Sigmoid colon (tissue), 7 donors: ENCODE measurements around the gene ADARB2. TPM values are rescaled to one million over a fixed set of nuclear protein-coding genes. Genes with fewer than 3 reads are reported as not detected.

ENCODE experiments used
- DNase-seq: peaks from one replicate; pipeline ENCODE4 v3.0.0-alpha.2; 2019
- H3K27ac ChIP-seq, 4 donors: fragments of 200-600 bp; sonication (generic); one replicate each; pipeline ENCODE4 v1.5.1; 2016 to 2019; ENCODE audit warnings: mild to moderate bottlenecking in 1 of 4
- H3K27me3 ChIP-seq, 3 donors: fragments of 200-600 bp; sonication (generic); one replicate each; pipeline ENCODE4 v1.5.1; 2019; ENCODE audit warnings: mild to moderate bottlenecking in 1 of 3
- H3K36me3 ChIP-seq, 4 donors: fragments of 200-600 bp; sonication (generic); one replicate each; pipeline ENCODE4 v1.5.1; 2016 to 2019
- H3K4me1 ChIP-seq, 4 donors: fragments of 200-600 bp; sonication (generic); one replicate each; pipeline ENCODE4 v1.5.1; 2017 to 2019
- H3K4me3 ChIP-seq, 4 donors: fragments of 200-600 bp; sonication (generic); one replicate each; pipeline ENCODE4 v1.5.1; 2017 to 2019; ENCODE audit warnings: mild to moderate bottlenecking in 2 of 4, moderate library complexity in 1 of 4
- H3K9me3 ChIP-seq, 4 donors: fragments of 200-600 bp in 3 of 4; sonication (generic) in 3 of 4; one replicate each; pipeline versions ENCODE4 v1.5.1 to v1.6.1; 2013 to 2019
- CTCF ChIP-seq, 4 experiments: fragments of 450-650 bp in 3 of 4; fragments of 200-600 bp in 1 of 4; IDR thresholded peaks; one replicate each; pipeline ENCODE4 v1.5.1; 2016 to 2019; ENCODE audit warnings: antibody characterized with exemption in 4 of 4, mild to moderate bottlenecking in 3 of 4, moderate library complexity in 2 of 4
- EP300 ChIP-seq, 4 donors: sonication (generic); formaldehyde crosslinking; IDR thresholded peaks; one replicate each; pipeline ENCODE4 v1.6.1; 2017; ENCODE audit warnings: antibody characterized with exemption in 4 of 4
- POLR2A ChIP-seq, 2 donors: fragments of 450-650 bp; IDR thresholded peaks; one replicate each; pipeline ENCODE4 v1.6.1; 2016; ENCODE audit warnings: antibody characterized with exemption in 2 of 2, mild to moderate bottlenecking in 2 of 2, moderate library complexity in 2 of 2
- POLR2AphosphoS5 ChIP-seq, 4 donors: sonication (generic); formaldehyde crosslinking; IDR thresholded peaks; one replicate each; pipeline ENCODE4 v1.6.1; 2017; ENCODE audit warnings: antibody characterized with exemption in 4 of 4
- WGBS, 2 donors: extraction: QIAGEN DNeasy Blood & Tissue Kit; methylation state at CpG; one replicate each; pipeline ENCODE4 v1.1.7; 2013; 5-methylcytosine and 5-hydroxymethylcytosine counted together
- intact Hi-C: fragments of 100-400 bp; cut with DNase I; formaldehyde crosslinking; loops from one replicate; pipeline ENCODE4 v1.15.1; 2023
- polyA plus RNA-seq, 3 donors: library from polyadenylated mRNA; stranded (reverse); fragments of 200-250 nt; gene quantifications; one replicate each; pipeline ENCODE4 v1.2.3, GENCODE V29; 2013
- total RNA-seq, 4 donors: library from RNA; depleted of rRNA; stranded (reverse); fragments of >200 nt; gene quantifications; one replicate each; pipeline ENCODE4 v1.1.0, GENCODE V29; 2016
- donor health status: healthy with polysubstance abuse.
- donor health status: Bipolar disorder and iron deficiency.
- donor health status: healthy.

The ADARB2 gene
- total and polyA plus RNA-seq, 7 donors, result 0.60 to 5.9 (median 3.5) TPM; not detected in 1

DNA sequence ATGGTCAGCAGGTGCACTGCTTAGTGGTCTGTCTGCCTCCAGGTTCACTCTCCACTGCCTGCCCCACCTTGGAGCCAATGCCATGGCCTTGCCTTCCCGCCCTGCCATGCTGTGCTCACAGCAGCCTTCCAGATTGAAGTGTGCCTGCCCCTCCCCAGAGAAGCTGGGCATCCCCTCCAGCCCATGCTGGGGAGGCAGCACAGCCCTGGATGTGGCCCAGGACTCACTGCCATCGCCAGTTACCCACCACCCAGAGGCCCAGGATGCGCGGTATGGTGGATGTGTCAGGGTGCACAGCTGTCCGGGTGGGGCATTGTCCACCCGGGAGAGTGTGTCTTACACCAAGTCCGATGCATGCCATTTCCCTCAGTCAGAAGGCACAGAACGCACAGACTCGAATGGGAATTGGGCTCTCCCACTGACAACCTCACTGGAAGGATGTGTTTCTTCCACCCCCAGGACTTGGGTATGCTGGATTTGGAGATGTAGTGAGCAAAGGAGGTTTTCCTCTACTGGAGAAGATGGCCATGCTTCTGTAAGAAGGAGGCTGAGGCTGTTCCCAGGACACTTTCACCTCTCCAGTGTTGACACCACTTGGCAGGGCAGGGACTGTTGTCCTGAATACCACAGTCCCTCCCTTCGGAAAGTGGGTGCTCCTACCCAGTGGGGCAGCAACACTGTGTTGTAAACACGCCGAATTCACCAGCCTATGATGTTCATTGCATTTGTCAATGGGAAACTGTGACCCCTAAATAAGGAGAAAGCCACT lies 122.0 kb downstream of the ADARB2 start:
- no peak overlapping the region for H3K27ac ChIP-seq
- intact Hi-C loops, result no loop called here
- 84 to 86% methylated on average over 12 of the region's 12 CpGs for whole genome bisulfite sequencing, 2 donors
- no peaks in the 10 kb centered on the region for H3K4me1 ChIP-seq
- H3K4me3 ChIP-seq, result no peak overlapping the region
- peaks cover 0 to under 1% (median 0%) of the 10 kb centered on the region in 4 donors for H3K9me3 ChIP-seq
- peak; percentile 46 for DNase-seq
- H3K36me3 ChIP-seq, result no peaks in the 10 kb centered on the region
- peaks cover 0 to 10% (median 7%) of the 10 kb centered on the region in 3 donors for H3K27me3 ChIP-seq
- TF ChIP-seq POLR2AphosphoS5 (IDR thresholded peaks at IDR 0.05), result no peak
- no peak for TF ChIP-seq EP300 (IDR thresholded peaks at IDR 0.05)
- TF ChIP-seq POLR2A (IDR thresholded peaks at IDR 0.05), result no peak
- no peak for TF ChIP-seq CTCF (IDR thresholded peaks at IDR 0.05)

GRCh38 chr10:1613511-1613910 lies 123.8 kb downstream of the ADARB2 start:
- DNase-seq, result no peak
- peaks cover 0 to 28% (median 22%) of the 10 kb centered on the region in 3 donors for H3K27me3 ChIP-seq
- H3K4me1 ChIP-seq, result no peaks in the 10 kb centered on the region
- H3K36me3 ChIP-seq, result no peaks in the 10 kb centered on the region
- intact Hi-C loops, result no loop called here
- 18 to 70% methylated on average over 9 of the region's 9 CpGs for WGBS, 2 donors
- H3K27ac ChIP-seq, result no peak overlapping the region
- no peak for TF ChIP-seq CTCF (IDR thresholded peaks at IDR 0.05)
- no peak for TF ChIP-seq EP300 (IDR thresholded peaks at IDR 0.05)
- TF ChIP-seq POLR2AphosphoS5 (IDR thresholded peaks at IDR 0.05), result no peak
- TF ChIP-seq POLR2A (IDR thresholded peaks at IDR 0.05), result no peak
- H3K4me3 ChIP-seq, result no peak overlapping the region
- H3K9me3 ChIP-seq, result no peaks in the 10 kb centered on the region

- DNase-seq, result no peak
- Histone ChIP-seq H3K4me3 (no peak overlapping the region), H3K36me3 (no peaks in the 10 kb centered on the region), H3K4me1 (no peaks in the 10 kb centered on the region), H3K27me3 (peaks cover 0 to 34% (median 22%) of the 10 kb centered on the region in 3 donors), H3K27ac (no peak overlapping the region), H3K9me3 (no peaks in the 10 kb centered on the region)
- intact Hi-C loops, result no loop called here
- 19 to 29% methylated on average over 5 of the region's 5 CpGs for WGBS, 2 donors
- TF ChIP-seq CTCF (IDR thresholded peaks at IDR 0.05), result no peak
- TF ChIP-seq POLR2A (IDR thresholded peaks at IDR 0.05), result no peak
- no peak for TF ChIP-seq POLR2AphosphoS5 (IDR thresholded peaks at IDR 0.05)
- no peak for TF ChIP-seq EP300 (IDR thresholded peaks at IDR 0.05)
Measured at GRCh38 chr10:1612908-1613307, 124.4 kb downstream of the ADARB2 start.

DNA sequence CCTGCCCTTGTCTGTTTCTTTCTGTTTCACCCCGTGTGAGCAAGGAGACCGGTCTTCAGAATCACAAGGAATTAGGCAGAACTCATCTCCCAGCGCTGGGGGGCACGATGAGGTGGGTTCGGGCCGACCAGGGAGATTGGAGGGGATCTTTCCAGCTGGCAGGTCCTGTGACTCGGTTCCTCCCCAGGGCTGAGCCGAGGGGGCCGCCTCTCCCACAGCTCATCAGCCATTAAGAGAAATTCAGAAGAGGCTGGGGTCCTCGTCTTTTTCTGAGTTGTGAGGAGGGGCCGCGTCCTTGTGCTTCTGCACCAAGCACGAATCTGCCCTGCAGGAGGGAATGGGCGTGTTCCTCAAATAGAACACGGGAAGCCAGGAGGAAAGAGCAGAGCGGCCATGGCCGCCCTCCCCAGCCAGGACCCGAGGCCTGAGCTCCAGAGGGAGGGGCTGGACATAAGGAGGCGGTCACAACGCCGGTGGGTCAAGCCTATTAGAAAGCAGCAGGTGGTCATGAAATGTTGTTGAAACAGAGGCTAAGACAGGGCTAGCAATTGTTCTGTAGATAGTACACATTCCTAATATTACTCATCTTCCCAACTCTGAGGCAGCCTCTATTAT lies 125.3 kb downstream of the ADARB2 start:
- peaks cover 0 to 40% (median 22%) of the 10 kb centered on the region in 3 donors for H3K27me3 ChIP-seq
- TF ChIP-seq POLR2A (IDR thresholded peaks at IDR 0.05), result no peak
- no peak for TF ChIP-seq CTCF (IDR thresholded peaks at IDR 0.05)
- no peak for TF ChIP-seq POLR2AphosphoS5 (IDR thresholded peaks at IDR 0.05)
- TF ChIP-seq EP300 (IDR thresholded peaks at IDR 0.05), result no peak

More for the DNA sequence above, 125.3 kb downstream of the ADARB2 start:
- H3K9me3 ChIP-seq, result no peaks in the 10 kb centered on the region
- no peak overlapping the region for H3K27ac ChIP-seq
- intact Hi-C loops, result no loop called here
- DNase-seq, result no peak
- H3K4me1 ChIP-seq, result no peaks in the 10 kb centered on the region
- 59 to 71% methylated on average over 21 of the region's 21 CpGs for WGBS, 2 donors
- H3K4me3 ChIP-seq, result no peak overlapping the region
- no peaks in the 10 kb centered on the region for H3K36me3 ChIP-seq
